GM12873 (cell line): Measurements from ENCODE around the gene SDE2.

Experiments used
- CTCF ChIP-seq: IDR thresholded peaks from 2 replicates; pipeline ENCODE4 v1.5.1; 2012; ENCODE audit warnings: low read depth, mild to moderate bottlenecking, moderate library complexity, low read length, control low read depth; ENCODE audit not compliant: insufficient read depth; ENCODE audit errors: missing control alignments

Gene SDE2

GRCh38 chr1:225998560-225999226 is 450 bp downstream of the SDE2 start:
- TF ChIP-seq CTCF = no peak

- no peak for TF ChIP-seq CTCF
Measured at GRCh38 chr1:225996946-225997545, 2.1 kb downstream of the SDE2 start.

GRCh38 chr1:225995919-225996864 is 3.0 kb downstream of the SDE2 start:
- TF ChIP-seq CTCF = no peak

GRCh38 chr1:225990705-225991464 is 8.3 kb downstream of the SDE2 start:
- TF ChIP-seq CTCF = no peak

GRCh38 chr1:225987491-225988316 is 11.4 kb downstream of the SDE2 start:
- TF ChIP-seq CTCF = peak; percentile 60

- no peak for TF ChIP-seq CTCF
Measured at GRCh38 chr1:225981714-225982113, 17.4 kb downstream of the SDE2 start.
